ENCODE data around the gene MCC.

DNA sequence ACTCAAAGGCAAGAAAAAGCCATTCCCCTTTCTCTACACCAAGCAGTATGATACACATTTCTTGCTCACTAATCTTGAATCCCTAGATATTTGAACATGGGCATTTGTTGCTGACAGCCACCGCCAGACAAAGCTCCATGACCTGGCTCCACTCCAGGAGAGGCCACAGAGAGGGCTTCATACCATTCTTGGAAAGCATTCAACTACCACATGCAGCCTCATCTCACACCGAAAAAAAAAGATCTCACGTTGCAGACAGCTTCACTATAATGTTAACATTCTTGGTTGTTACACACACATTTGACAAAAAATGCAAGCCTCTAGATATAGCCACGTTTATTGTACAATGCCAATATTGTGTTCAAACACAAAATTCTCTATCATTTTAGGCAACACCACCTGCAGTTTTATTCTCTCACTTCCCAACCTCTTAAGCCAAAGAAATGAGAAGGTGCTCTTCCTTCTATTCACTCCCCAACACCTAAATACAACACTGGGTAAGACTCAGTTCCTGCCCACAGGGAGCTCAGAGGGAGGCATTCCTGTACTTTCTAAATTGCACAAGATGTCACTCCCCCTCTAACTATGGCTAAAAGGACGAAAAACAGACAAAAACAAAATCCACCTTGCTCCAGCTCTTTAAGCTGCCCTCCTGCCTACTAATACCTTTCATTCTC, 275.9 kb downstream of the MCC start:
- no peak for TF ChIP-seq POLR2A (IDR thresholded peaks at IDR 0.05)
- TF ChIP-seq, protein P1, sequence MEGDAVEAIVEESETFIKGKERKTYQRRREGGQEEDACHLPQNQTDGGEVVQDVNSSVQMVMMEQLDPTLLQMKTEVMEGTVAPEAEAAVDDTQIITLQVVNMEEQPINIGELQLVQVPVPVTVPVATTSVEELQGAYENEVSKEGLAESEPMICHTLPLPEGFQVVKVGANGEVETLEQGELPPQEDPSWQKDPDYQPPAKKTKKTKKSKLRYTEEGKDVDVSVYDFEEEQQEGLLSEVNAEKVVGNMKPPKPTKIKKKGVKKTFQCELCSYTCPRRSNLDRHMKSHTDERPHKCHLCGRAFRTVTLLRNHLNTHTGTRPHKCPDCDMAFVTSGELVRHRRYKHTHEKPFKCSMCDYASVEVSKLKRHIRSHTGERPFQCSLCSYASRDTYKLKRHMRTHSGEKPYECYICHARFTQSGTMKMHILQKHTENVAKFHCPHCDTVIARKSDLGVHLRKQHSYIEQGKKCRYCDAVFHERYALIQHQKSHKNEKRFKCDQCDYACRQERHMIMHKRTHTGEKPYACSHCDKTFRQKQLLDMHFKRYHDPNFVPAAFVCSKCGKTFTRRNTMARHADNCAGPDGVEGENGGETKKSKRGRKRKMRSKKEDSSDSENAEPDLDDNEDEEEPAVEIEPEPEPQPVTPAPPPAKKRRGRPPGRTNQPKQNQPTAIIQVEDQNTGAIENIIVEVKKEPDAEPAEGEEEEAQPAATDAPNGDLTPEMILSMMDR (IDR thresholded peaks at IDR 0.05 in 4 of 5, conservative IDR thresholded peaks at IDR 0.05 in 1 of 5): no peak
